SK-N-DZ (cell line): ENCODE data around the gene AMBP. TPM values are rescaled to one million over a fixed set of nuclear protein-coding genes. Genes with fewer than 3 reads are reported as not detected.

Experiments used
- DNase-seq: peaks from one replicate; pipeline ENCODE4 v3.0.0-alpha.2; 2015; ENCODE audit warnings: low spot score
- polyA plus RNA-seq, 2 experiments: library from polyadenylated mRNA; depleted of rRNA; stranded (reverse); fragments of >200 nt; gene quantifications; 2 replicates each; pipeline ENCODE4 v1.2.3, GENCODE V29; 2014

AMBP gene
- 0.39 and 1.9 TPM in 2 replicates for polyA plus RNA-seq (2014; cell fraction: cytosol; rRNA removed)
- polyA plus RNA-seq (2014; cell fraction: nucleus; rRNA removed) = 1.1 TPM in 1 of 2 replicates, not detected in the other

DNA sequence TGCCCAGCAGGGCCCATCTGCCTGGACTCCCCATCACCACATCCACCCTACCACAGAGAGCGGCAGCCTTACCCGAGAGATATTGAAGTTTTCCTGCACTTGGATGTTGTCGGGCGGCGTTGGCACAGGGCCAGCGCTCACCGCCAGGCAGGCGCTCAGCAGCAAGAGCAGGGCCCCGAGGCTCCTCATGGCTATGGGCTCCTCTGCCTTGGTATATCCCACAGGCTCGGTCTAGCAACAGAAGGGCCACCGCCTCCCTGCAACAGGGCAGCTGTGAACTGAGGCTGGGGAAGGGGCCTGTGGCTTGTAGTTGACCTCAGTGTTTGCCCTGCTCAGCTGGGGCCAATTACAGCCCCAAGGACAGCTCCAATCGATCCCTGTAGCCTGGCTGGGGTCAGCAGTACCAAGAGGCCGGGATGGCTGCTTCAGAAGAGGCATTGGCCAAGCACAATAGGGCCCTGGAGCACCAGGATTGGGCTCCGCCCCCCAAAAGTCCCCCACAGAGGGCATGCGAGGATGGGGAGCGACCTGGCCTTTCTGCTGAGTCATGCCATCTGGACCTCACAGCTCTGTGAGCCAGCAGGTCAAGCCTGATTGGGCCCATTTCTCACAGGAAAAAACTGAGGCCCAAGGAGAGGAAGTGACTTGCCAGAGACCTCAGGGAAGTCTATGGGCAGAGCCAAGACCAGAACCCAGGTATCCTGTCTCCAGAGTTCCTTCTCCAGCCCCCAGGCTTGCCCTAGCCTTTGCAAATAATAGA, at the start of gene AMBP:
AMBP (minus strand) TSS at position 280 of the 760 bp plus-strand sequence; CDS start at position 189, 91 bp downstream.
- peak; percentile 25 for DNase-seq

DNA sequence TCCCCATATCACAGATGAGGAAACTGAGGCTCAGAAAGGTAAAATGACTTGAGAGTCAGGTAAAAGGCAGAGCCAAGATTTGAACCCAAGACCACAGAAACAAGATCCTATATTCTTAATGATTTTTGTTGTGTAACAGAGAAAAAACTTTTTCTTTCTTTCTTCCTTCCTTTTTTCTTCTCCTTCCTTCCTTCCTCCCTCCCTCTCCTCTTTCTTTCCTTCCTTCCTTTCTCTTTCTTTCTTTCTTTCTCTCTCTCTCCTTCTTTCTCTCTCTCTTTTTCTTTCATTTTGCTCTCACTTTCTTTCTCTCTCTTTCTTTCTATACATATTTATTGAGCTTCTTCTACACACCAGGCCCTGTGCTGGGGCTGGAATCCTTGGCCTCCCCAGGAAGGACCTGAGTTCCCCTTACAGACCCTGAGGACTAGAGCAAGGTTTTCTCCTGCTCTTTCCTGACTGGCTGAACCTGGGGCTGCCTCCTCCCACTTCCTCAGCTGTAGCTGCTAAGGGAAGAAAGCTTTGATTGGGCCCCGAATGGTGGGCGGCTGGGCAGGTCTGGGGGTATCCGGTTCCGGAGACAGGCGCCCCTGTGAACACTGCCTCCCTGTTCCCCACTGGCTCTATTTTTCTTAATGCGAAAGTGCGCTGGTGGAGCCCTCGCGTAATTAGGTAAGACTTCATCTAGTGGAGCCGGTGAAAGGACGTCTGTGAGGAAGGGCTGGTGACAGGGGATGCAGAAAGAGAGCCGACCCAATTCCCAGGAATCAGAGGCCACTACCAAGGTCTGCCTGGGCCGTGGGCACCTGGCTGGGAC, 48.4 kb upstream of the AMBP start:
- no peak for DNase-seq

DNA sequence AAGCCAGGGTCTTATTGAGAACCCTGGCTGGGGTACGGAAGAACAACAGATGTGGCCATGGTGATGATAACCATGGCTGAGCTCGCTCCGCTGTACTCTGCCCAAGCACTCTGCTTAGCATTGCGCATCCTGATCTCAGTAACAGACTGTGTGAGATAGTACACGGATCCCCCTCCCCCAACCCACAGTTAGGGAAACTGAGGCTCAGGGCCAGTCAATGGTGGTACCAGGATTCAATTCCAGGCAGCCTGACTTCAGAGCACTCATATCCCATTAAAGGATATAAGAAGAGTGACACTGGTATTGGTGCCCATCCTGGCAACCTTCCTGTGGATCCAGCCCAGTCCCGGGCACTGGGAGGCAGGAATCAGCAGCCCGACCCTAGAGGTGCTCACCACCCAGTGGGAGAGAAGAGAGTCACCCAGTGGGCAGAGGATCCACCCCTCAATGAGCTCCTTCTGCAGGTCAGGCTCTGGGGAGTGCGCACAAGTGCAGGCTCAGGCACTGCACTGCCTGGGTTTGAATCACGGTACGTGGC, 47.4 kb upstream of the AMBP start:
- no peak for DNase-seq

DNA sequence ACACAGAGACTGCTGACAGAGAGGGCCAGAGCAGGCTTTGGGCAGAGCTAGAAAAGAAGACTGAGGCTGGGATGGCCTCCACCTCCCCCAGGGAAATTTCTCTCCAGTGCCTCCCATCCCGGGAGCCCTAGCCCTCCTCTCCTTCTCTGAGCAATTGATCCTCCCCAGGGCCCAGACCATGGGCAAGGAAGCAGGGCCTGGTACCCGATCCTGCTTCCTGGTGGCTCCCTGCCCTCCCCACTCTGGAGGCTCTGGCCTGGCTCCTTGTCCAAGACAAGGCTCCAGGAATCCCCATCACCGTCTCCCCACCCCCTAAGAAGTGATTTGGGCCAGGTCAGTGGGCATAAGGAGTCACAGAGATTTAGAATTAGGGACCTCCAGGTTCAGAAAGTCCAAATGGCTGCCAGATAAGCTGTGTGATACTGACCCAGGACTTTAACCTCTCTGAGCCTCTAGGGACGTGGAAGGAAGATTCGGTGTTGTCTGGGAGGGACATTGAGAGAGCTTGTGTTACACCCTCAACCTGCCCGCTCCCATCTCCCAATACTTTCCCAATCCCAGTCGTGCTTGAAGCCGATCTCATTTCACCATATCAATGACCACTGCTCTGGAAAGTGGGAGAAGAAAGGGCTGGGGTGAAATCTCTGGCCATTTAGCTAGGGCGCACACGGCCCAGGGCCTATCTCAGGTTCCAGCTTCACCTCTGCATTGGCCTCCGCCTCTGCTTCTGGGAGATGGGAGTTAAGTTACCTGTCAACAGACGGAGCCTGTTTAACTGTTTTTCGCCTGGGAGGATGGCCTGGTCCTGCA, 46.8 kb upstream of the AMBP start:
- DNase-seq = no peak

DNA sequence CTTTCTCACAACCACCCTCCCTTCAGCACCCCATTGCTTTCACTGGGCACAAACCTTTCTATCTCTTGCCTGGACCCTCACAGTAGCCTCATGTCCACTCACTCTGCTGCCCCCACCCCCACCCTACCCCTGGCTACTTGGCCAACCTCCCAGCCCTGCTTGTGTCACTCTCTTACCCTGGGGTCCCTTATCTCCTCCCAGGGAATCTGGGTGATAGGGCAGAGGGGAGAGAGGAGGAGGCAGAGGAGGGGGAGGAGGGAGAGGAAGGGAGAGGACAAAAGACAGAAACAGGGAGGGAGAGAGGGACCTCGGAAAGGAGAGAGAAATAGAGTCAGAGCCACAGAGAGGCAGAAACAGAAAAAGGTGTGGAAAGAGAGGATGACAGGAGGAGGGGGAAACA, 46.0 kb upstream of the AMBP start:
- DNase-seq = no peak

DNA sequence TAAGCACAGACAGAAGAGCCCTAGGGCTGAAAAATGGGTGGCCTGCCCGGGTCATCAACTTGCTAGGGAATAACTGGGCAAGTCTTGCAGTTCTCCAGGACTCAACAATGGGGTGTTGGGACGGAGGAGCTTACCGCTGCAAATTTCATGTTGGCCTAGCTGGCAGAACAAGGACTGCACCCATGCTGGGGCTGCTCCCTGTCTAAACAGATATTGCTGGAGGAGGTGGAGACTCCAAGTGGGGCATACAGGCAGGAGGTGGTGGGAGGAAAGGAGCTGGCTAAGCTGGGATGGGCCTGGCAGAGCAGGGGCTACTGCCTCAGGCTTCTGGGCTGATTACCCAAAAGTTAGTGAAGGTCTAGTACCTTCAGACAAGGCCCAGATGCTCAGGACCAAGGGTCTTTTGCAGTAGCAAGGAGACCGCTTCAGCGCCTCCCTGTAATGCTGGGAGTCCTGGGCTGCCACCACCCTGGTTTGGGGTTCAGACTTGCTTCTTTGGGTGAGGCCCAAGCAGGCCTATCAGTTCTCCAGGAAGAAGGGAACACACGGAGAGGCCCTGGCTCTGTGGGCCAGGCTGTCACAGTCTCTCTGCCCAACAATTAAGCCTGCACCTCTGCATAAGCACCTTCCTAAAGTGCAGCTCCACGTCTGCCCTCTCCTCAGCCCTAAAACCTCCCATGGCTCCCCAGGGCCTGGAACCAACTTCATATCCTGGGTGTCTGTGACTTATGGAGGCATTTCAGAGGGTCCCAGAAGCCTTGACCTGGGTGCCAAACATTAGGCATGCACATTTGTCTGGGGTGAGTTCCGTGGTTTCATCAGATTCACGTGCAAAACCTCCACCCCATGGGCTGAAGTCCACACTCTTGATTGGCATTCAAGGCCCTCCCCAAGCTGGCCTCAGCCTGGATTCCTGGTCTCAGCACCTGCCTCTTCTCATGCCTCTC, 45.2 kb upstream of the AMBP start:
- DNase-seq = no peak

DNA sequence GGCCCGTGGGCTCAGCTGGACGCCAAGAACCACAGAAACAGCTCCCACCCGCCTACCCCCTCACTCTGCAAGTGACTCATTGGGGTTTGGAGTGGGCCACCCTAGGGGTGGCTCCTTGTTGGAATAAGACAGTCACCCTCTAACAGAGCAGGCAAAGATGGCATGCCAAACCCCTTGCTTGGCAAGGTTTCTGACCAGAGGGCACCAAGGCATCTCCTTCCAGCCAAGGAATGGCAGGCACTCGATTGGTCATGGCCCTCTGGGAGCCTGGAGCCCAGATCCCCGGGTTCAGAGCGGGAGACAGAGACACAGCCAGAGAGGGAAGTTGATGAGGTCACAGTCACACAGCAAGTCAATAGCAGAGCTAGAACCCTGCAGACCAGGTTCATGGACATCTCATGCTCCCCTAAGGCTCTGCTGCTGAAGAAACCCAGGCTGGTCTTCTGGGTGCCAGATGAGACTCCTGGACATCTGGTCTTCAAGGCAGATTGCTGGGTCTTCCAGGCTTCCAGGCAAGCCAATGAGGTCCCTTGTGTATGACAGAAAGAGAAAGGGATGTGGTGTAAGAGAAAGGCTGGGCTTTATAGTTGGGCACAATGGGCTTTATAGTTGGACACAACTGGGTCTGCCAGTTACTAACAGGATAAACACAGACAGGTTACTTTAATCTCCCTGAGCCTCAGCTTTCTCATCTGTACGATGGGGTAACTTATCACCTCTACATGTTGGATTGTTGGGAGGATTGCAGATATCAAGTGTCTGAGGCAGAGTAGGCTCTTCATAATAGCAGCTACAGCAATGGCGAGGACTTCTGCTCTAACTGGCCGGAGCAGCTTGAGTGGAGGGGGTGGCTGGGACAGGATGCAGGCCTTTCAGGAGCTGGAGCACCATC, 44.3 kb upstream of the AMBP start:
- DNase-seq = no peak

DNA sequence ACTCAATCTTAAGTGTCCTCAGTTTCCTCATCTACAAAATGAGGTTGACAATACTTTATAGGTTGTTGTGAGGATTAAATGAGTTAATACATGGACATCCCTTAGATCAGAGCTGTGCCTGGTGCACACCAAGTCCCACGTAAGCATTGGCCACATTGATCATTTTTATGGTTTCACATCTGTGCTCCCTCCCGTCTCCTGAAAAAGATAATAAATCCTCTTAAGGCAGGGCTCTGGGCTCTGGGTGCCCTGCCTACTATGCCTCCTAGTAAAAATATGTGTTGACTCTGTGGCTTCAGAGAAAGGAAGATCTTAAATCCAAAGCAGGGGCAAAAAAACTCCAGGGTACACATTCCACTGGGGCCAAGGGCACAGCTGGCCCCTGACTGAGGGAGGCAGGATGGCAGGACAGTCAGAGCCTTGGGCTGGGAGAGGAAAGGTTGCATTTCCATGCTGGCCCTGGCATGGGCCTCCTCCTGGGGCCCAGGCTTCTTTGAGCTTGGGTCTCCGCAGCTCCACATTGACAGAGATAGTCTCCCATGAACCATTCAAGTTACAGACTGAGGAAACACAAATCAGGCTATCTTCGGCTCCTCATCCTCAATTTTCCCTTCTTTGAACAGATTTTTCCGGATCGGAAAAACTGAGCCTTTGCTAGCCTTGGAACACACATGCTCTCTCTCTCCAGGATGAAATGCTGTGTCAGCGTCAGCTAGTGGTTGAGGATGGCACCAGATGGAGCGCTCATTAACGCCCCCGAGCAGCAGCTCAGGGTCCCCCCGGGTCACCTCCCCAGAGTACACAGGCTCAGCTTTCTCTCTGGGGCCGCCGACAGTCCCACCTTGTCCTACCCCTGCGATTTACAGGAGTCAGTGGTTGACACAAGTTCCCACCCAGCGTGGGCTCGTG, 43.4 kb upstream of the AMBP start:
- no peak for DNase-seq

DNA sequence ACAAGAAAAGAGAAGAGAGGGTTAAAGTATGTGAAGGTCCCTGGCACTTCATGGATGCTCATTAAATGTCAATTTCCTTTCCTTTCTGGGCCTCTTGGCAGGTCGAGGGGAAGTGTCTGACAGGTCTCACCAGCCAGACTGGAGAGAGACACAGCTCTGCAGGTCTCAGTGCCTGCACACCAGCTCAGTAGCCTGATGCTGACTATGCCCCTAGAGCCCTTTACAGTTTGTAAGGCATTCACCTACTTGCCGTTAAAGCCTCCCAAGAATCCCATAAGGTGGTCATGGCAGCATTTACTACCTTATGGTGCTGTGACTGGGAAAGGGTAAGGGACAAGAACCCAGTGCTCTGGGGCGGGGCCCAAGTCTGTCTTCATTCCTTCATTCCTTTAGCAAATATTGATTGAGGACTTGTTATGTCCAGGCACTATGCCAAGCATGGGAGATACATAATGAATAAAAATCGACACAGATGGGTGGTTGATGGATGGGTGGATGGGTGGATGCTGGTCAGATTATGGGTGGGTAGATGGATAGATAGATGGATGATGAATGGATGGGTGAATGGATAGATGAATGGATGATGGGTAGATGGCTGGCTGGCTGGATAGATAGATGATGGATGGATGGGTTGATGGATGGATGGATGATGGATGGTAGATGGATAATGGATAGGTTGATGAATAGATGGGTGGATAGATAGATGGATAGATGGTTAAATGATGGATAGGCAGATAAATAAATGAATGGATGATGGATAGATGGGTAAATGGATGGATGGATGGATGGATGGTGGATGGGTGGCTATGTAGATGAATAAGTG, 42.3 kb upstream of the AMBP start:
- no peak for DNase-seq

DNA sequence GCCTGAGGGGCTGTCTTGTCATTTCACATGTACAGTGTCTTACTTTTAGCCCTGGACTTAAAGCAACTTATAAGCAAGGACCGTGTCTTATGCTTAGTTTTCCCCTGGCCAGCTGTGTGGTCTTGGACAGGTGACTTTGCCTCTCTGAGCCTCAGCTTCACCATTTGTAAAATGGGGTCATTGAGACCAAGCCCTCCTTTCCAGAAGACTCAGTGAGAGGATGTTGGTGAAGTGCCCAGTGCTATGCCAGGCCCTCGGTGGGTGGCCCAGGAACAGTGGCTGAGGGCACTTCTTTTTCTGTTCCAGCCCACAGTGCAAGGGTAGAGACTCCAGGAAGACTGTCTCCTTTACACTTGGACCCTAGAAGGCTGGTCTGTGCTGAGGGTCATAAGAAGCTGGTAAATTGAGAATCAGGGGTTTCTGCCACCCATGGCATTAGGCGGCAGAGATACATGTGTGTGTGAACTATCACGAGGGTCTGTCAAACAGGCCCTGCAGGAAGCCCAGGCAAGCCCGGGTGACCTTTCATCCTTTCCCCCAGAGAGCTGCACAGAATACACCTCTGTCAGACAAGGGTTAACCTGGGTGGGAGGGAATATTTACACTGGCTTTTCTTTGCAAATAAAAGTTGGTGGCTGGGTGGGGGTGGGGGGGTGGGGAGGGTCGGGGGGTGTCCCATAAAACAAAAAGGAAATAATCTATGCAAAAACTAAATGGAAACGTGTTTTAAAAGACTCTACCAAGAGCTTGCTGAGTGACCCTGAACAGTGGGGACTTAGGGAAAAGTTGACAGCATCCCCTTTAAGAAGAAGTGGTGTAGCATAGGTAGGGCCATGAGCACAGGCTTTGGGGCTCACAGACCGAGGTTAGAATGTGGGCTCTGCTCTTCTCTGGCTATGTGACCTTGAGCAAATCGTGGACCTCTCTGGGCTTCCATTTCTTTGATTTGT, 41.4 kb upstream of the AMBP start:
- no peak for DNase-seq

DNA sequence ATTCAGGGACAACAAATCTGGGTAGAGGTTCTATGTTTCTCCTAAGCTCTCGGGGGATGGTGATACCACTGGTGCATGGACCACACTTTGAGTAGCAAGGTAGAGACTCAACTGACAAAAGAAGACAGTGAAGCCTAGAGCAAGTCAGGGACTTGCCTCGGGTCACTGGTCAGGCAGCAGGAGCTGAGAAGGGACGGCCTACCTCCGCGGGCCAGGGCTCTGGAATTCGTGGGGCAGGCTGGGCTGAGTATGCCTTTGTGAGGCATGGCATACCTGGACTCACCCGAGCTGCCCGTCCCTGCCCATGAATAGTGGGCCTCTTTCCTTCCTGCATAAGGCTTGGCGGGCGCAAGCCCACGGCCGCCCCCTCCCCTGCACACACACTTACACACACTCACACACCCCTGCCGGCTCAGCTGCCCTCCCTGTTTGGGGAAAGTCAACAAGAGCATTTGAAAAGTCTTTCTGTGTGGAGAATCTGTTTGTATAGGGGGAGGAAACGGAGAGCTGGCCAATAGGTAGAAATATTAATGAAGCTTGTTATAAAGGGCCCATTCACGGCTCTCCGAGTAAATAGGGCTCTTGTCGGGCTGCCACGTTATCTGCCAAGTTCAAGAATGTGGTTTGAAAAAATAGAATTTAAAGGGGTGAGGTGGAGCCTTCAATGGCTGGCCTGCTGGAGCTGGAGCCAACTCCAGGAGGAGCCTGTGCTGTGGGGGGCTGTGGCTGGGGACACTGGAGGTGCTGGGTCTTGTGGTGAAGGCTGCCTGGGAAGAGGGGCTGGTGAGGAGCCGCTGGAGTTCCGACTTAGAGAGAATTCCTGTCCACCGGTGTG, 40.1 kb upstream of the AMBP start:
- DNase-seq = no peak

DNA sequence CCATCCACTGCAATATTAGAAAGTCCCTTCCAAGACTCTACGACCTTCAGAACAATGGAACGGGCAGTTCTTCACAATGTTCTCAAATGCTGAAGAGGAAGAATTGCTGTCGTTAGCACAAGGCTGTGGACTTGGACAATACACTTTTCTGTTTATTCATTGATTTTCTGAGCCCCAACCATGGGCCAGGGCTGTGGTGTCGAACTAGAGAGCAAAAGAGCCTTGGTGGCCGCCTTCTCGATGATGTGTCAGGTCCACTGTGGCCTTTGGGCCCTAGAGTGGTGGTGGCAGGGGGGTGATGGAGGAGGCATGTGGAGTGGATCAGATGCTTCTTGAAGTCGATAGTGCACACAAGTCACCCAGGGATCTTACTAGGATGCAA, 39.5 kb upstream of the AMBP start:
- no peak for DNase-seq

DNA sequence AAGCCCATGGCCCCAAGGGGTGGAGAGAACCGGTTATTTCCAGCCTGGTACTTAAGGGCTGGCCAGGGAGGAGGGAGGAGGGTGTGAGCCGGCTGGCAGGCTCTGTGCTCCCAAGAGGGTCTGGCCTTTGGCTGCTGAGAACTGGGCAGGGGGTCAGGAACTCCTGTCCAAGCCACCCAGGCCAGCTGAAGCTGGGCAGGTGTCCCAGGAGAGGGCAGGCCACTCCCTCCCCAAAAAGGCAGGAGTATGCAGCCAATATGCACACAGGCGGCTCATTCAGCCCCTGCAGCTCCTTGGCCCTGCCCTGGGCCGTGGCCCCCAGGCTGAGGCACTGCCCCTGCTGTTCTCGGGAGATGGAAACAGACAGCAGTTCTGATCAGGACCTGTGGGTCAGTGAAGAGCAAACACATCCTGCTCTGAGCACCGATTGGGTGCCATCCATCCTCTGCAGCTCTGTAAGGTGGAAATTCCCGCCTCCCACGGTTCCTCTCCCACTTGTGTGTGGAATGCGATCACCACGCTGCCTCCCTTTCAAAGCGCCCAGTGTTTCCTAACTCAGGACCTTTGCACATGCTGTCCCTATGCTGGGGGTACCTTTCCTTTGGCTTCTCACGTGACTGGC, 38.1 kb upstream of the AMBP start:
- no peak for DNase-seq

DNA sequence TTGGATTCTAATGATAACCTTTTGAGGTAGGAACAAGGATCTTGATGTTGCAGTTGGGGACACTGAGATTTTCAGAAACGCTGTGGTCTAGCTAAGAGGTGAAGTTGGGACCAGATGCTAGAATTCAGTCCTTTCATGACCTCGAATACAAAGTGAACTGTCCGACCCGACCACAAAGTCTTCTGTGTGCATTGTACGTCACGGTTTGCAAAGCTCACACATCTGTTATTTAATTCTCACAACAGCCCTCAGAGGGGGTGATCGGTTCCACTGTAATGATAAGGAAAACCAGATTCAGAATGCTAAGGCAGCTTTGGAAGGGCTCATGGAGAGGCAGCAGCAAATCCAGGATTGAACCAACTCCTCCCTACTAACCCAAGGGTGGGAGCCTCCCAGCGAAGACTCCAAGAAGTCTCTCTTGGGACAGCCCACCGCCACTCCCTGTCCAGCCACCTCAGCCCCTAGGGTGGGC, 37.6 kb upstream of the AMBP start:
- no peak for DNase-seq

DNA sequence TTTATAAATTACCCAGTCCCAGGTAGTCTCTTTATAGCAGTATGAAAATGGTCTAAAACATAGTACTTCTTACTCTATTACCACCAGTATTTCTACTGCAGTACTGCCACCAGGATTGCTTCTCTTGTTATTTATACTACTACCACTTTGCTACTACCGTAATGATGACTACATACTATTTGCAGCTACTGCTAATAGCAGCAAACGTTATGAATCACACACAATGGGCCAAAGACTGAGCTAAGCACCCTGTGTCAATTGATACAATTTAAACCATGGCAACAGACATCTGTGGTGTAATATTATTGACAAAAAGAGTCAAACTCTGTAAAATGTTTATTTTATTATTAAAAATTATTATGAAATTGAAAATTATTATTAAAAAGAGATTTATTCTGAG, 36.3 kb upstream of the AMBP start:
- DNase-seq = no peak
